Stimulated activated naive CD4-positive, alpha-beta T cell treated with Interleukin-2 at 50 U/mL for 16 hours (primary cell): ENCODE measurements around the gene LHFPL2.
"Not testable (repeated sequence)": the region's sequence is repeated elsewhere in the genome, so short reads cannot be mapped to it uniquely, and the experiment has no call there.

Experiments
- DNase-seq: peaks from one replicate; lab custom pipeline; 2025; lab: John Stamatoyannopoulos, UW

LHFPL2 gene

GRCh38 chr5:78467140-78467539 lies 181.4 kb downstream of the LHFPL2 start:
- DNase-seq, result no peak

GRCh38 chr5:78458843-78459242 lies 189.7 kb downstream of the LHFPL2 start:
- no peak for DNase-seq

GRCh38 chr5:78457507-78457906 lies 191.1 kb downstream of the LHFPL2 start:
- not testable (repeated sequence) for DNase-seq

- DNase-seq, result no peak
These were observed 199.5 kb downstream of the LHFPL2 start for GRCh38 chr5:78449103-78449502.

- no peak for DNase-seq
These were observed 200.7 kb downstream of the LHFPL2 start for GRCh38 chr5:78447775-78448424.
